22Rv1 (cell line): ENCODE results near the gene PCDHGA4.
A peak's percentile ranks its signal among the peaks of the same experiment; 100 is the strongest.
"Not testable (repeated sequence)": the region's sequence is repeated elsewhere in the genome, so short reads cannot be mapped to it uniquely, and the experiment has no call there.

Experiments
- H3K27ac ChIP-seq: fragments of 450-650 bp; 2 replicates; pipeline ENCODE4 v1.5.1; 2017
- CTCF ChIP-seq: fragments of 450-650 bp; IDR thresholded peaks from 2 replicates; pipeline ENCODE4 v1.5.1; 2017; ENCODE audit warnings: mild to moderate bottlenecking
- ZFX ChIP-seq: fragments of 450-650 bp; IDR thresholded peaks from 2 replicates; pipeline ENCODE4 v1.6.1; 2017; ENCODE audit warnings: antibody characterized with exemption, borderline replicate concordance

PCDHGA4 gene

GRCh38 chr5:141389153-141390042 lies 34.6 kb downstream of the PCDHGA4 start:
- H3K27ac ChIP-seq, result no peak overlapping the region
- TF ChIP-seq ZFX, result no peak
- TF ChIP-seq CTCF, result no peak

GRCh38 chr5:141392429-141393198 lies 37.8 kb downstream of the PCDHGA4 start, which contains the start of gene PCDHGA8:
PCDHGA8 (plus strand) TSS chr5:141392633; CDS start chr5:141392814, 181 bp downstream.
- TF ChIP-seq ZFX (no peak), CTCF (peak; percentile 32)
- no peak within 1 kb of the TSS for H3K27ac ChIP-seq

GRCh38 chr5:141393267-141393666 lies 38.4 kb downstream of the PCDHGA4 start:
- TF ChIP-seq CTCF, result no peak
- TF ChIP-seq ZFX, result no peak
- H3K27ac ChIP-seq, result no peak overlapping the region

- H3K27ac ChIP-seq, result not testable (repeated sequence)
Observed at GRCh38 chr5:141394401-141395187, 39.8 kb downstream of the PCDHGA4 start.

GRCh38 chr5:141397756-141398551 lies 43.1 kb downstream of the PCDHGA4 start, which contains the start of gene PCDHGB5:
PCDHGB5 (plus strand) TSS chr5:141397947; CDS start chr5:141398128, 181 bp downstream.
- not testable (repeated sequence) for H3K27ac ChIP-seq

- no peak overlapping the region for H3K27ac ChIP-seq
- TF ChIP-seq CTCF (no peak), ZFX (no peak)
Observed at GRCh38 chr5:141398608-141399007, 43.8 kb downstream of the PCDHGA4 start.

- no peak overlapping the region for H3K27ac ChIP-seq
- TF ChIP-seq ZFX (no peak), CTCF (no peak)
Observed at GRCh38 chr5:141399555-141400258, 44.9 kb downstream of the PCDHGA4 start.
